WI38 (cell line): Measurements from ENCODE around the gene DDAH1.

Experiments
- H3K4me3 ChIP-seq: 2 replicates; pipeline ENCODE4 v1.5.1; 2011; ENCODE audit warnings: low read depth, mild to moderate bottlenecking, control low read depth, low read length
- TF ChIP-seq, protein P1 (sequence below): IDR thresholded peaks from 2 replicates; pipeline ENCODE4 v1.5.1; 2012; ENCODE audit warnings: low read depth, mild to moderate bottlenecking, control low read depth, low read length

Gene DDAH1

DNA sequence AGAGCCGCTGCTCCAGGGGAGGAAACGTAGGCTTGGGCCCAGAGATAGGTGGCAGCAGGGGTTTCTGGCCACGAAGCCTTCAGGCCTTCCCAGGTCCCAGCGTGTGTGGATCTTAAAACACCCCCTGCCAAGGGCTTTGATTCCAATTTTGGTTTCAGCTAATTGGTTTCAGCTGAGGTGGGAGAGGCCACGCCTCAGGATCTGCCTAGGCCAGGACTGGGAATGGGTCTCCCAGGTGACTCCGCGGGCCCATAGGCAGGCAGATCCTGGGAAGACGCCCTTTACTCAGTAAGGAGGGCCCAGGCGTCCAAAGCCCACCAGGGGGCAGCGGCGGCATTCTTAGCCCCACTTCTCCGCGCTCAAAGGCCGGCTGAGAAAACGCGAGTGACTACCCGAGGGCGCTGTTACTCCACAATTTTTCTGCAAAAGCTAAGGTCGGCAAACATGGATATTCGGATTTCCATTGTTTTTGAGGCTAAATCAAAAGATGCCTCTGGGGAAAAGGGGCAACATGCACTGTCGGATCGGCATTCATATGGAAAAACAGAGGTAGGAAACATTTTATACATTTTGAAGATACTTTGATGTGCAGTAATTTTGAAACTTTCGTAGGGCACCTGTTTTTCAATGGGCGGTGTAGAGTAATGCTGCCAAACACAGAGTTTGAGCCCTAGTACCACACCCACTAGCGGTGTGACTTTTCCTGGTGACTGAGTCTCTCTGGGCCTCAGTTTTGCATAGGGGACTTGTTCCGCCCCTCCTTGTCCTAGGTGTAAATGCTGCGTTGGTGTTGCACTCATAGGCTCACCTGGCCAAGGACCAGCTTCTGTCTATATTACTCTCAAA, 156.7 kb downstream of the DDAH1 start:
- H3K4me3 ChIP-seq, result no peak overlapping the region
- TF ChIP-seq, protein P1, sequence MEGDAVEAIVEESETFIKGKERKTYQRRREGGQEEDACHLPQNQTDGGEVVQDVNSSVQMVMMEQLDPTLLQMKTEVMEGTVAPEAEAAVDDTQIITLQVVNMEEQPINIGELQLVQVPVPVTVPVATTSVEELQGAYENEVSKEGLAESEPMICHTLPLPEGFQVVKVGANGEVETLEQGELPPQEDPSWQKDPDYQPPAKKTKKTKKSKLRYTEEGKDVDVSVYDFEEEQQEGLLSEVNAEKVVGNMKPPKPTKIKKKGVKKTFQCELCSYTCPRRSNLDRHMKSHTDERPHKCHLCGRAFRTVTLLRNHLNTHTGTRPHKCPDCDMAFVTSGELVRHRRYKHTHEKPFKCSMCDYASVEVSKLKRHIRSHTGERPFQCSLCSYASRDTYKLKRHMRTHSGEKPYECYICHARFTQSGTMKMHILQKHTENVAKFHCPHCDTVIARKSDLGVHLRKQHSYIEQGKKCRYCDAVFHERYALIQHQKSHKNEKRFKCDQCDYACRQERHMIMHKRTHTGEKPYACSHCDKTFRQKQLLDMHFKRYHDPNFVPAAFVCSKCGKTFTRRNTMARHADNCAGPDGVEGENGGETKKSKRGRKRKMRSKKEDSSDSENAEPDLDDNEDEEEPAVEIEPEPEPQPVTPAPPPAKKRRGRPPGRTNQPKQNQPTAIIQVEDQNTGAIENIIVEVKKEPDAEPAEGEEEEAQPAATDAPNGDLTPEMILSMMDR, result peak; percentile 96

DNA sequence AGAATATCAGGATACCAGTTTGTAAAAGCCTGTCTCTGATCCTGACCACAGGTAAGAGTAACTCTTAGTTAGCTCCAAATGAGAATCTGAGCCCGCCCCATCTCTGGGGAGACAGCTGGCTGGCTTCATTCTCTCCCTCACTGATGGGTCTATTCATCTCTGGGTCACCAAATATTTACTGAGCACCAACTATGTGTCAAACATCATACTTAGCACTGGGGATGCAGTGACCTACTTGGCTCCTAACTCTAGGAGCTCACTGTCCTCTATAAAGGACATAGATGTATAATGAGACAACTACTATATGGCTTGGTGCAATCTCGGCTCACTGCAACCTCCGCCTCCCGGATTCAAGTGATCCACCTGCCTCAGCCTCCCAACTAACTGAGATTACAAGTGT, 158.7 kb downstream of the DDAH1 start:
- no peak overlapping the region for H3K4me3 ChIP-seq
- TF ChIP-seq, protein P1, result no peak

DNA sequence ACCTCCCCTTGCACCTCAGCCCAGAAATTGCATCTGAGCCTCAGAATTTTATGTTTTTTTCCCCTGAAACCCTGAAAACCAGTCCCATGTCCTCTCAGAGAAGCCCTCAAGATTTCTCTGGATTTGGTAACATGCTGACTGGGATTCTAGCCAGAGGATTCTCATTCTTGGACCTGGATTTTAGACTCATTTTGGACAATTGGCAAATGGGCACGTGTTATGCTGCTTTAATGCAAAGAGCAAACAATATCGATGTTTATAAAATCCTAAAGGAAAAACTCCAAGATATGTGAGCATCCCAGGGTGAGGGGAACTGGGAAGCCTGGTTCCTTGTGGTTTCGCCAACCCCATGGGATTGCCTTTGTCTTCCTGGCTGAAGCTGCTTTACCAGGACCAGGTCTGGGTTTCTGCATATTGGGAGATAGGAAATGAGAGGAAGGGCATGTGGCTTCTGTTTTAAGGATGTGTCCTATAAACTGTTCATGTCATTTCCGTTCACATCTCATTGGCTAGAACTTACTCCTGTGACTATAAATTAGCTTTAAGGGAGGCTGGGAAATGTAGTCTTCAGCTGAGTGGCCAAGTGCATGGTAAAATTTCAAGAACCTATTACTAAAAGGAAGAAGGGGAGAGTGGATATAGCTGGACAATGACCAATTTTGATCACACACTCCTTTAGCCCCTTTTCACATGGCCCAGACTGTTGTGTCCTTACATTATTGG, 161.4 kb downstream of the DDAH1 start:
- no peak overlapping the region for H3K4me3 ChIP-seq
- TF ChIP-seq, protein P1, result no peak

DNA sequence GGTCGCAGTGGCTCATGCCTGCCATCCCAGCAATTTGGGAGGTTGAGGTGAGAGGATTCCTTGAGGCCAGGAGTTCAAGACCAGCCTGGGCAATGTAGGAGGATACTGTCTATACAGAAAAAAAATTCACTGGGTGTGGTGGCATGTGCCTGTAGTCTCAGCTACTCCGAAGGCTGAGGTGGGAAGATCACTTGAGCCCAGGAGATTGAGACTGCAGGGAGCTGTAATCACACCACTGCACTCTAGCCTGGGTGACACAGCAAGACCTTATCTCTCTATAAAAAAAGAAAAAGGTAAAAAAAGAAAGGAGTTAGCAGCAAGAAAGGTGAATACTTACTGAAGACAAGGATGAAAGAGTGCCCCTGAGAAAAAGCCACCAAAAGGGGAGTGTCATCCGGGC, 164.8 kb downstream of the DDAH1 start:
- TF ChIP-seq, protein P1, result no peak
- H3K4me3 ChIP-seq, result no peak overlapping the region

DNA sequence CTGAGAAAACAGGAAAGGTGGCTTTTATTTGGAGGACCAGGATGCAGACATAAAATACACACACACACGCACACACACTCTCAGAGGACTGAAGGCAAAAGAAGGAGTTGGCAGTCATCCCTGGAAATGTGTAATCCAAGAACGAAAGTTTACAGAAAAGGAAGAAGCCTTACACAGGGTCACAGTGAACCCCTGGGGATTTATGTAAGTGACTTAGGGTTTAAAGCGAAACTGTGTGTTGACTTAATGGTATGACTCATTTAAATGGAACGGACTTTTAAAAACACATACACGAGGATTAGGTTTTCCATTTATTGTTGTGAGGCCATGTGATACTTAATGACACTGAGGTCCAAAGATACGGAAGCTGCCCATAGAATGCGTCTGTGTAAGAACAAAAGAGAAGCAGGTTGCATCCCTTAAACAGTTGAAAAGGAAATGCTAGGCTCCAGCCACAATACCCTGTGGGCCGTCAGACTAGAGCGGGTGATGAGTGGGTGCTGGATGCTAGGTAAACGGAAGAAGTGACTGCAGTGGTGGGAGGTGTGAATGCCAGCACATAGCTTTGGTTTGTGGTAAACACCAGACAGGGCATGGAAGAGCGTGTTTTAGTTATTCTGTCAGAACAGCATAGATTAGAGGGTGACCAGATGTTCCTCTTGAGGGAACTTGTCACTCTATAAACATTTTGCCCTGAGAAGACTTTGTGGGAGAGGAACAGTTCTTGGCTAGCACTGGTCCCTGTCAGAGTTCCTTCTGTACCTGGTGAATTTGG, 166.9 kb downstream of the DDAH1 start:
- peak overlapping the region; percentile 35 for H3K4me3 ChIP-seq
- TF ChIP-seq, protein P1, result no peak

DNA sequence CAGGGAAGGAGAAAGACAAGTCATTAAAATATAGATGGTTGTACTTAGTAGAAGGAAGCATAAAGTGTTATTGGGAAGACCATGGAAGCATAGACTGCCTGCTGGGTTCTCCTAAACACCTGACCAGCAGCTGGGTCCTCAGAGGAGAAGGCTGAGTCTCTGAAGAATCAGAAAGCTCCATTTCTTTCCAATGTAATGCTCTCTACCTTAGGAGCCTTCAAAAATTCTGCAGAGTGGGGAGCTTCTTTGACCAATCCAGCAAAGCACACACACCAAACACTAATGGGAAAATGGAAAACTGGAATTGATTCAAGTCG, 167.5 kb downstream of the DDAH1 start:
- peak overlapping the region; percentile 29 for H3K4me3 ChIP-seq
- TF ChIP-seq, protein P1, result no peak

DNA sequence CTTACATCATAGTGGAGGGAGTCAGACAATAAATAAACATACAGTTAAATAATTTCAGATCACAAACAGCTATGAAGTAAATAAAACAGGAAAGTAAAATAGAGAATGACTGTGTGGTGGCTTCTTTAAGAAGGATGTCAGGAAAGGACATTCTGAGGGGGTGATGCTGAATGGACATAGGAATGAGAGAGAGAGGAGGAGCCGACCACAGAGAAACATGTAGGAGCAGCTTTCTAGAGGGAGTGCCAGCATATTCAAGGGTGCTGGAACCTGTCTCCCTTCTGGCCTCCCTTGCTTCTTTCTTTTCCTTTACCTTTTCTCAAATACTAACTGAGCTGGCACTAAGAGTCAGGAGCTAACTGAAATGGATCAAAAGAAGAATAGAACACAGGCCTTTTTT, 168.0 kb downstream of the DDAH1 start:
- TF ChIP-seq, protein P1, result no peak
- no peak overlapping the region for H3K4me3 ChIP-seq
